Peyer's patch (tissue), 4 donors: ENCODE data around the gene SSH2.

Experiments used
- POLR2A ChIP-seq, 2 donors: fragments of 450-650 bp; IDR thresholded peaks; one replicate each; pipeline ENCODE4 v1.5.1; 2017; ENCODE audit warnings: antibody characterized with exemption in 2 of 2, mild to moderate bottlenecking in 2 of 2, moderate library complexity in 2 of 2
- TF ChIP-seq, protein P1 (sequence below), 6 experiments: fragments of 450-650 bp in 4 of 6; fragments of 200-600 bp in 2 of 6; sonication (generic) in 1 of 6; IDR thresholded peaks; one replicate each; pipeline ENCODE4 v1.5.1; 2017 to 2019; ENCODE audit warnings: antibody characterized with exemption in 6 of 6, mild to moderate bottlenecking in 3 of 6, moderate library complexity in 1 of 6

DNA sequence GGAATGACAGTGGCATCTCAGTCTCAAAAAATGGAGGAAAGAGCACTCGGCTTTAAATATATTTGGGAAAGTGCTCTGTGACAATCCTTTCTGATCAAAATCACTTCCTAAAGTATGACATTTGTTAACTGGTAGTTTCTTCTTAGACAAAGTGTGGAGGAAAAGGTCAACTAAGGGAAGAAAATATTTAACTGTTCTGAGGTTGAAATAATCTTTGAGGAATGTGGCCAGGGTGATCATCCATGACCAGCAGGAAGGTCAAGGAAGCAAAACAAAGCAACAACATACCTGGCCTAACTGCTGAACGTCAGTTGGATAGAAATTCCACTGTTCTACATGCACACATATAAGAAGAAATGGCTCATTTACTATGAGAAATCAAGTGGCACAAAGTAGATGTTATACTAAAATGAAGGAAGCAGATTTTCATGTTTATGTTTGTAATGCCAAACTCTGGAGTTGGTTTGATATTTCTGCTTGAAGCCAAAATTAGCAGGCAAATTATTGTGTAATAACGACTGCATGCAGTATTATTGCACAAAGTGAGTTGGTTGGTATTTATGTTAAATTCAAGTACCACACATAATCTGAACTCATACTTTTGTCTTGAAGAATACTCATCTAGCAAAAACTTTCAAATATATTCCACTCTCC, 220.0 kb downstream of the SSH2 start:
- TF ChIP-seq, protein P1, sequence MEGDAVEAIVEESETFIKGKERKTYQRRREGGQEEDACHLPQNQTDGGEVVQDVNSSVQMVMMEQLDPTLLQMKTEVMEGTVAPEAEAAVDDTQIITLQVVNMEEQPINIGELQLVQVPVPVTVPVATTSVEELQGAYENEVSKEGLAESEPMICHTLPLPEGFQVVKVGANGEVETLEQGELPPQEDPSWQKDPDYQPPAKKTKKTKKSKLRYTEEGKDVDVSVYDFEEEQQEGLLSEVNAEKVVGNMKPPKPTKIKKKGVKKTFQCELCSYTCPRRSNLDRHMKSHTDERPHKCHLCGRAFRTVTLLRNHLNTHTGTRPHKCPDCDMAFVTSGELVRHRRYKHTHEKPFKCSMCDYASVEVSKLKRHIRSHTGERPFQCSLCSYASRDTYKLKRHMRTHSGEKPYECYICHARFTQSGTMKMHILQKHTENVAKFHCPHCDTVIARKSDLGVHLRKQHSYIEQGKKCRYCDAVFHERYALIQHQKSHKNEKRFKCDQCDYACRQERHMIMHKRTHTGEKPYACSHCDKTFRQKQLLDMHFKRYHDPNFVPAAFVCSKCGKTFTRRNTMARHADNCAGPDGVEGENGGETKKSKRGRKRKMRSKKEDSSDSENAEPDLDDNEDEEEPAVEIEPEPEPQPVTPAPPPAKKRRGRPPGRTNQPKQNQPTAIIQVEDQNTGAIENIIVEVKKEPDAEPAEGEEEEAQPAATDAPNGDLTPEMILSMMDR (IDR thresholded peaks at IDR 0.05): no peak
- no peak for TF ChIP-seq POLR2A (IDR thresholded peaks at IDR 0.05)
